ENCODE results near the gene CALHM4.

Gene CALHM4

GRCh38 chr6:116543149-116543548 is 10.4 kb upstream of the CALHM4 start:
- peak in 1 of 2 experiments; percentile 10 for DNase-seq

GRCh38 chr6:116545651-116546050 is 7.9 kb upstream of the CALHM4 start, which contains the start of gene TRAPPC3L:
Gene TRAPPC3L, minus strand, starts transcription at chr6:116545684. Its CDS starts 170 bp downstream, at chr6:116545514.
- no peak for DNase-seq

GRCh38 chr6:116547358-116547757 is 6.2 kb upstream of the CALHM4 start:
- no peak for DNase-seq

- DNase-seq, result no peak
Measured at GRCh38 chr6:116550796-116551195, 2.8 kb upstream of the CALHM4 start.

GRCh38 chr6:116556065-116556464 is 2.5 kb downstream of the CALHM4 start:
- no peak for DNase-seq

- no peak for DNase-seq
Measured at GRCh38 chr6:116556814-116557415, 3.4 kb downstream of the CALHM4 start.

GRCh38 chr6:116557893-116558292 is 4.3 kb downstream of the CALHM4 start:
- DNase-seq, result peak; percentile 46 to 47

GRCh38 chr6:116560130-116560529 is 6.6 kb downstream of the CALHM4 start:
- DNase-seq, result no peak

- peak; percentile 9 to 71 for DNase-seq
Measured at GRCh38 chr6:116561377-116562018, 7.9 kb downstream of the CALHM4 start.

- DNase-seq, result no peak
Measured at GRCh38 chr6:116562019-116562403, 8.5 kb downstream of the CALHM4 start.

GRCh38 chr6:116562614-116563013 is 9.1 kb downstream of the CALHM4 start:
- DNase-seq, result no peak

- DNase-seq, result no peak
Measured at GRCh38 chr6:116563830-116564229, 10.3 kb downstream of the CALHM4 start.

GRCh38 chr6:116564311-116564710 is 10.8 kb downstream of the CALHM4 start:
- no peak for DNase-seq

- DNase-seq, result no peak
Measured at GRCh38 chr6:116564921-116565872, 11.6 kb downstream of the CALHM4 start.

GRCh38 chr6:116568111-116568510 is 14.6 kb downstream of the CALHM4 start:
- DNase-seq, result no peak

- no peak for DNase-seq
Measured at GRCh38 chr6:116568821-116569755, 15.5 kb downstream of the CALHM4 start.

- peak; percentile 97 to 98 for DNase-seq
Measured at GRCh38 chr6:116570856-116571682, 17.5 kb downstream of the CALHM4 start, which contains the start of gene RWDD1. Gene RWDD1, plus strand, starts transcription at chr6:116571504. Its CDS starts 79 bp downstream, at chr6:116571583.

GRCh38 chr6:116571683-116572000 is 18.1 kb downstream of the CALHM4 start:
- no peak for DNase-seq

GRCh38 chr6:116572162-116572561 is 18.6 kb downstream of the CALHM4 start:
- peak in 1 of 2 experiments; percentile 7 for DNase-seq

- no peak for DNase-seq
Measured at GRCh38 chr6:116575227-116575626, 21.7 kb downstream of the CALHM4 start.

GRCh38 chr6:116577486-116577885 is 23.9 kb downstream of the CALHM4 start:
- no peak for DNase-seq
